HepG2 (cell line): ENCODE results near the gene SMIM14. TPM values are rescaled to one million over a fixed set of nuclear protein-coding genes. Genes with fewer than 3 reads are reported as not detected.

Source experiments
- ATAC-seq: fragments of 200-7000 bp; cut with Tn5 transposase; 3 replicates; pipeline ENCODE4 v1.9.1; 2020; ENCODE audit warnings: mild to moderate bottlenecking, moderate library complexity
- BruUV-seq: library from RNA; stranded (reverse); fragments of 400-500 nt; replicated peaks from 2 replicates; lab custom pipeline; 2021; lab: Mats Ljungman, UMichigan
- CTCF ChIA-PET: fragments of 300-600 bp; formaldehyde crosslinking; extraction: SDS; loops from one replicate; lab custom pipeline; 2021; ENCODE audit warnings: low total read pairs, inconsistent platforms, low intra/inter-chr PET ratio; lab: Yijun Ruan, JAX
- POLR2A ChIA-PET: fragments of 350-600 bp; sonication (Branson Sonifier 250); formaldehyde crosslinking; loops from one replicate; lab custom pipeline; 2020; ENCODE audit warnings: antibody characterized with exemption, inconsistent platforms; lab: Yijun Ruan, JAX
- DNase-seq: peaks from one replicate; pipeline ENCODE4 v3.0.0-alpha.2; 2015; ENCODE audit warnings: low spot score
- FAIRE-seq: peaks from 3 replicates; lab custom pipeline; 2011; peaks lifted over from hg19 to GRCh38; lab: Jason Lieb, UNC
- H2AFZ ChIP-seq: one replicate; pipeline ENCODE4 v1.6.1; 2011; ENCODE audit warnings: low read length, inconsistent platforms
- H3K27ac ChIP-seq: fragments of 300-600 bp; 3 replicates; pipeline ENCODE4 v1.8.0; 2011; ENCODE audit warnings: mixed run types, mild to moderate bottlenecking, mixed read lengths, low read length, inconsistent platforms; ENCODE audit not compliant: insufficient read depth; ENCODE audit errors: extremely low read length
- H3K27me3 ChIP-seq, 2 experiments: fragments of 200-600 bp in 1 of 2; 2 replicates in 1 of 2; 3 replicates in 1 of 2; pipeline versions ENCODE4 v1.6.0 to v1.8.0; 2011; ENCODE audit warnings: low read length in 2 of 2, mild to moderate bottlenecking in 2 of 2, moderate library complexity in 2 of 2, inconsistent platforms in 1 of 2; ENCODE audit not compliant: insufficient read depth in 2 of 2, control insufficient read depth in 1 of 2
- H3K36me3 ChIP-seq, 2 experiments: fragments of 200-600 bp in 1 of 2; replicated peaks in 1 of 2; 2 replicates in 1 of 2; 3 replicates in 1 of 2; pipeline versions ENCODE4 v1.5.1 to v1.8.0; 2011; ENCODE audit warnings: low read length in 2 of 2, inconsistent platforms in 1 of 2; ENCODE audit not compliant: insufficient read depth in 2 of 2, control insufficient read depth in 1 of 2
- H3K4me1 ChIP-seq: 2 replicates; pipeline ENCODE4 v1.5.1; 2012; ENCODE audit warnings: low read length, inconsistent platforms; ENCODE audit not compliant: insufficient read depth
- H3K4me2 ChIP-seq: 2 replicates; pipeline ENCODE4 v1.6.0; 2011; ENCODE audit warnings: low read depth, low read length, inconsistent platforms
- H3K4me3 ChIP-seq, 3 experiments: fragments of 200-600 bp in 1 of 3; sonication (generic), shearing (Covaris generic) in 1 of 3; replicated peaks in 1 of 3; 2 replicates each; pipeline ENCODE4 v1.5.1; 2011 to 2016; ENCODE audit warnings: low read length in 3 of 3, inconsistent platforms in 2 of 3, low read depth in 2 of 3, mild to moderate bottlenecking in 2 of 3, control low read depth in 1 of 3, mixed read lengths in 1 of 3; ENCODE audit not compliant: insufficient read depth in 1 of 3
- H3K79me2 ChIP-seq: one replicate; pipeline ENCODE4 v1.6.1; 2011; ENCODE audit warnings: low read length, inconsistent platforms; ENCODE audit not compliant: insufficient read depth
- H3K9ac ChIP-seq: 2 replicates; pipeline ENCODE4 v1.6.0; 2011; ENCODE audit warnings: mild to moderate bottlenecking, low read depth, low read length, inconsistent platforms; ENCODE audit not compliant: insufficient read depth
- H3K9me3 ChIP-seq: 2 replicates; pipeline ENCODE4 v1.5.1; 2012; ENCODE audit warnings: mild to moderate bottlenecking, low read length
- H4K20me1 ChIP-seq: 2 replicates; pipeline ENCODE4 v1.6.0; 2011; ENCODE audit warnings: inconsistent platforms, mild to moderate bottlenecking, low read length, moderate library complexity; ENCODE audit not compliant: insufficient read depth
- DZIP1 ChIP-seq: sonication (generic); formaldehyde crosslinking; IDR thresholded peaks from 2 replicates; pipeline ENCODE4 v1.5.0; 2020; ENCODE audit warnings: mild to moderate bottlenecking, missing genetic modification reagents
- FIP1L1 ChIP-seq: fragments of 200-400 bp; formaldehyde crosslinking; IDR thresholded peaks from 2 replicates; pipeline ENCODE4 v1.6.1; 2018; ENCODE audit warnings: low read depth, mild to moderate bottlenecking, low read length, moderate library complexity, borderline replicate concordance; ENCODE audit not compliant: insufficient read depth
- HIC2 ChIP-seq: sonication (generic); formaldehyde crosslinking; IDR thresholded peaks from 2 replicates; pipeline ENCODE4 v1.9.0; 2022; ENCODE audit warnings: low read depth, missing genetic modification reagents
- MZF1 ChIP-seq: sonication (generic); formaldehyde crosslinking; IDR thresholded peaks from 2 replicates; pipeline ENCODE4 v1.8.1; 2023; ENCODE audit warnings: mild to moderate bottlenecking, missing genetic modification reagents, borderline replicate concordance
- NRL ChIP-seq: sonication (generic); formaldehyde crosslinking; IDR thresholded peaks from 2 replicates; pipeline ENCODE4 v1.5.0; 2020; ENCODE audit warnings: missing genetic modification reagents, mild to moderate bottlenecking, moderate library complexity, borderline replicate concordance
- RARA ChIP-seq: IDR thresholded peaks from 2 replicates; pipeline ENCODE4 v1.6.1; 2016; ENCODE audit warnings: missing genetic modification reagents, missing compliant biosample characterization
- SATB2 ChIP-seq: sonication (generic); formaldehyde crosslinking; IDR thresholded peaks from 2 replicates; pipeline ENCODE4 v1.5.0; 2020; ENCODE audit warnings: missing genetic modification reagents
- TIGD3 ChIP-seq: sonication (generic); formaldehyde crosslinking; IDR thresholded peaks from 2 replicates; pipeline ENCODE4 v1.5.1; 2020; ENCODE audit warnings: mild to moderate bottlenecking, missing genetic modification reagents, borderline replicate concordance
- WGBS: methylation state at CpG from one replicate; pipeline ENCODE4 v1.1.6; 2017; ENCODE audit warnings: low lambda C conversion rate; 5-methylcytosine and 5-hydroxymethylcytosine counted together
- in situ Hi-C: cut with HindIII; loops from 2 replicates; pipeline ENCODE4 v1.10.0; 2017; ENCODE audit warnings: low pct_unique_long_range_greater_than_20kb; ENCODE audit not compliant: extremely low pct_ligation_motif_present
- intact Hi-C: fragments of 100-400 bp; cut with micrococcal nuclease; formaldehyde crosslinking; loops from one replicate; pipeline ENCODE4 v1.10.0; 2022; ENCODE audit not compliant: unreplicated experiment
- polyA plus RNA-seq, 8 experiments: library from polyadenylated mRNA; depleted of rRNA in 3 of 8; stranded (reverse) in 7 of 8; unstranded in 1 of 8; fragments of >200 nt; fragmentation: Illumina TruSeq in 4 of 8; extraction: Trizol in 4 of 8; gene quantifications; 2 replicates each; pipeline versions ENCODE4 v1.2.1 to v1.2.3, GENCODE V29; 2011 to 2016; ENCODE audit warnings: low read depth in 4 of 8, missing spikeins in 1 of 8, mixed read lengths in 1 of 8; ENCODE audit not compliant: insufficient read depth in 1 of 8
- total RNA-seq, 5 experiments: library from RNA; depleted of rRNA; stranded (reverse); fragments of >200 nt; fragmentation: Illumina TruSeq; extraction: Trizol; gene quantifications; 2 replicates each; pipeline ENCODE4 v1.2.3, GENCODE V29; 2016; ENCODE audit warnings: low read depth in 1 of 5

The SMIM14 gene
- total and polyA plus RNA-seq, 2 of the 13 experiments (the other 11 are each of a cell fraction or from before 2014, with no cell fraction given) = 16.3 to 28.1 TPM

GRCh38 chr4:39569209-39569608 is 69.5 kb downstream of the SMIM14 start:
- Histone ChIP-seq H3K4me1 (peaks cover 18% of the 10 kb centered on the region), H3K79me2 (no peaks in the 10 kb centered on the region), H3K9me3 (no peaks in the 10 kb centered on the region), H3K9ac (no peak overlapping the region)
- no peak for FAIRE-seq
- CTCF ChIA-PET = no interaction called here
- TF ChIP-seq MZF1 (CRISPR knock-in tag) (no peak), TIGD3 (CRISPR knock-in tag) (no peak), NRL (CRISPR knock-in tag) (no peak), DZIP1 (CRISPR knock-in tag) (no peak), SATB2 (CRISPR knock-in tag) (no peak), RARA (CRISPR knock-in tag) (no peak), FIP1L1 (no peak), HIC2 (CRISPR knock-in tag) (no peak)
- TF ChIP-seq, all 625 proteins: peak for 0
- H2AFZ ChIP-seq = no peak overlapping the region
- H3K36me3 ChIP-seq = no peaks in the 10 kb centered on the region
- no TSS peak for BruUV-seq
- H3K4me2 ChIP-seq = no peak overlapping the region
- H3K27me3 ChIP-seq = no peaks in the 10 kb centered on the region
- intact Hi-C loops (no loop called here), in situ Hi-C loops (no loop called here)
- H3K27ac ChIP-seq = no peak overlapping the region
- H3K4me3 ChIP-seq = no peak overlapping the region
- 90% methylated on average over 4 of the region's 4 CpGs for WGBS
- POLR2A ChIA-PET = interaction anchor here (1.4 to 1.5 kb wide), 2 partner anchors 10 to 44 kb away, joined by 4 to 8 read pairs; no protein-coding TSS in a partner anchor
- H4K20me1 ChIP-seq = no peaks in the 10 kb centered on the region
- ATAC-seq = no peak
- no peak for DNase-seq
